H9 (cell line): ENCODE measurements around the gene KDM4F. TPM values are rescaled to one million over a fixed set of nuclear protein-coding genes. Genes with fewer than 3 reads are reported as not detected.

Experiments used
- DNase-seq: peaks from one replicate; pipeline ENCODE4 v3.0.0-alpha.2; 2017
- H2AFZ ChIP-seq: one replicate; pipeline ENCODE4 v1.6.1; 2013; ENCODE audit warnings: mild to moderate bottlenecking, low read length, control low read depth, moderate library complexity
- H2AK5ac ChIP-seq: 2 replicates; pipeline ENCODE4 v1.6.1; 2013; ENCODE audit warnings: low read length, control low read depth, mixed read lengths; ENCODE audit not compliant: insufficient read length
- H2BK120ac ChIP-seq: one replicate; pipeline ENCODE4 v1.6.1; 2013; ENCODE audit warnings: low read depth, mild to moderate bottlenecking, low read length, control low read depth, inconsistent platforms; ENCODE audit not compliant: poor library complexity, severe bottlenecking
- H2BK12ac ChIP-seq: 2 replicates; pipeline ENCODE4 v1.6.1; 2013; ENCODE audit warnings: low read length, control low read depth, mixed read lengths, low read depth; ENCODE audit not compliant: insufficient read length
- H2BK15ac ChIP-seq: 2 replicates; pipeline ENCODE4 v1.6.1; 2013; ENCODE audit warnings: low read depth, low read length, control low read depth
- H2BK20ac ChIP-seq: one replicate; pipeline ENCODE4 v1.6.1; 2013; ENCODE audit warnings: low read depth, mild to moderate bottlenecking, low read length, control low read depth, inconsistent platforms; ENCODE audit not compliant: poor library complexity, severe bottlenecking
- H2BK5ac ChIP-seq: 2 replicates; pipeline ENCODE4 v1.6.1; 2013; ENCODE audit warnings: low read length, control low read depth, mixed read lengths; ENCODE audit not compliant: insufficient read length
- H3K14ac ChIP-seq: 2 replicates; pipeline ENCODE4 v1.6.1; 2013; ENCODE audit warnings: low read length, control low read depth; ENCODE audit not compliant: insufficient read depth
- H3K18ac ChIP-seq: 2 replicates; pipeline ENCODE4 v1.6.1; 2013; ENCODE audit warnings: low read depth, mild to moderate bottlenecking, mixed read lengths, low read length, control low read depth; ENCODE audit not compliant: insufficient read length
- H3K23ac ChIP-seq: 2 replicates; pipeline ENCODE4 v1.6.1; 2013; ENCODE audit warnings: low read length, control low read depth, mixed read lengths, low read depth; ENCODE audit not compliant: insufficient read length
- H3K23me2 ChIP-seq: 2 replicates; pipeline ENCODE4 v1.6.1; 2013; ENCODE audit warnings: low read depth, mild to moderate bottlenecking, mixed read lengths, low read length, control low read depth; ENCODE audit not compliant: insufficient read length, poor library complexity, severe bottlenecking
- H3K27ac ChIP-seq: 2 replicates; pipeline ENCODE4 v1.5.1; 2013; ENCODE audit warnings: low read length, control low read depth, mixed read lengths, low read depth; ENCODE audit not compliant: insufficient read length
- H3K27me3 ChIP-seq: 2 replicates; pipeline ENCODE4 v1.6.1; 2013; ENCODE audit warnings: low read length, control low read depth, inconsistent platforms; ENCODE audit not compliant: insufficient read depth
- H3K4ac ChIP-seq: 2 replicates; pipeline ENCODE4 v1.6.1; 2013; ENCODE audit warnings: low read depth, mild to moderate bottlenecking, control low read depth, inconsistent platforms, low read length, moderate library complexity
- H3K4me1 ChIP-seq: 2 replicates; pipeline ENCODE4 v1.6.1; 2013; ENCODE audit warnings: low read length, control low read depth, inconsistent platforms; ENCODE audit not compliant: insufficient read depth
- H3K4me2 ChIP-seq: 2 replicates; pipeline ENCODE4 v1.6.1; 2013; ENCODE audit warnings: low read length, control low read depth, mixed read lengths; ENCODE audit not compliant: insufficient read length, insufficient read depth
- H3K56ac ChIP-seq: 2 replicates; pipeline ENCODE4 v1.6.1; 2013; ENCODE audit warnings: low read depth, mild to moderate bottlenecking, mixed read lengths, low read length, control low read depth; ENCODE audit not compliant: insufficient read length
- H3K79me1 ChIP-seq: 2 replicates; pipeline ENCODE4 v1.6.1; 2013; ENCODE audit warnings: low read depth, mild to moderate bottlenecking, moderate library complexity, low read length, control low read depth, inconsistent platforms; ENCODE audit not compliant: insufficient read depth, poor library complexity, severe bottlenecking
- H3K79me2 ChIP-seq: 2 replicates; pipeline ENCODE4 v1.6.1; 2013; ENCODE audit warnings: low read length, control low read depth, inconsistent platforms; ENCODE audit not compliant: insufficient read depth
- H3K9ac ChIP-seq: 2 replicates; pipeline ENCODE4 v1.6.1; 2013; ENCODE audit warnings: low read length, control low read depth, mixed read lengths; ENCODE audit not compliant: insufficient read length; ENCODE audit errors: extremely low read depth
- H3K9me3 ChIP-seq: one replicate; pipeline ENCODE4 v1.6.1; 2013; ENCODE audit warnings: low read depth, low read length, inconsistent platforms; ENCODE audit not compliant: control insufficient read depth
- H3T11ph ChIP-seq: one replicate; pipeline ENCODE4 v1.6.1; 2013; ENCODE audit warnings: mild to moderate bottlenecking, low read length, control low read depth, inconsistent platforms
- H4K20me1 ChIP-seq: one replicate; pipeline ENCODE4 v1.6.1; 2013; ENCODE audit not compliant: control insufficient read depth, insufficient read length, insufficient read depth
- H4K5ac ChIP-seq: 2 replicates; pipeline ENCODE4 v1.6.1; 2013; ENCODE audit warnings: low read depth, mild to moderate bottlenecking, mixed read lengths, low read length, control low read depth; ENCODE audit not compliant: insufficient read length
- H4K8ac ChIP-seq: replicated peaks from 2 replicates; pipeline ENCODE4 v1.6.1; 2013; ENCODE audit warnings: low read length, control low read depth, mixed read lengths, low read depth; ENCODE audit not compliant: insufficient read length
- H4K91ac ChIP-seq: 2 replicates; pipeline ENCODE4 v1.6.1; 2013; ENCODE audit warnings: low read depth, mild to moderate bottlenecking, moderate library complexity, mixed read lengths, low read length, control low read depth; ENCODE audit not compliant: insufficient read length
- H3K27ac Mint-ChIP-seq, 3 experiments: 2 replicates in 2 of 3; 3 replicates in 1 of 3; pipeline ENCODE4 v1.8.0; 2020 to 2021; ENCODE audit warnings: mixed read lengths in 3 of 3, mild to moderate bottlenecking in 1 of 3, moderate library complexity in 1 of 3
- H3K27me3 Mint-ChIP-seq: 2 replicates; pipeline ENCODE4 v1.8.0; 2021; ENCODE audit warnings: low read depth, mild to moderate bottlenecking, moderate library complexity, mixed read lengths
- H3K36me3 Mint-ChIP-seq, 3 experiments: 2 replicates in 2 of 3; 3 replicates in 1 of 3; pipeline ENCODE4 v1.8.0; 2020 to 2021; ENCODE audit warnings: low read depth in 3 of 3, mixed read lengths in 3 of 3; ENCODE audit not compliant: insufficient read depth in 1 of 3
- H3K4me1 Mint-ChIP-seq, 2 experiments: 2 replicates each; pipeline ENCODE4 v1.8.0; 2020; ENCODE audit warnings: mixed read lengths in 2 of 2
- H3K4me3 Mint-ChIP-seq, 2 experiments: 2 replicates in 1 of 2; 3 replicates in 1 of 2; pipeline ENCODE4 v1.8.0; 2020 to 2021; ENCODE audit warnings: mild to moderate bottlenecking in 2 of 2, mixed read lengths in 2 of 2, moderate library complexity in 1 of 2
- H3K9me3 Mint-ChIP-seq, 2 experiments: 2 replicates in 1 of 2; 3 replicates in 1 of 2; pipeline ENCODE4 v1.8.0; 2020; ENCODE audit warnings: mild to moderate bottlenecking in 2 of 2, mixed read lengths in 2 of 2, moderate library complexity in 1 of 2
- CTCF ChIP-seq: fragments of 200-600 bp; sonication (generic); conservative IDR thresholded peaks from 3 replicates; pipeline ENCODE4 v1.8.0; 2021; ENCODE audit warnings: antibody characterized with exemption, mild to moderate bottlenecking
- WGBS: extraction: QIAGEN DNeasy Blood & Tissue Kit; methylation state at CpG from one replicate; pipeline ENCODE4 v1.1.7; 2013; ENCODE audit warnings: missing lambda C conversion rate, low lambda C conversion rate, mixed read lengths; ENCODE audit not compliant: insufficient read length; ENCODE audit errors: extremely low coverage; 5-methylcytosine and 5-hydroxymethylcytosine counted together
- total RNA-seq: library from RNA; stranded (reverse); gene quantifications from 2 replicates; pipeline ENCODE4 v1.2.1, GENCODE V29; 2021

Gene KDM4F
- total RNA-seq, 1 experiment from 2014 or later, result not detected

DNA sequence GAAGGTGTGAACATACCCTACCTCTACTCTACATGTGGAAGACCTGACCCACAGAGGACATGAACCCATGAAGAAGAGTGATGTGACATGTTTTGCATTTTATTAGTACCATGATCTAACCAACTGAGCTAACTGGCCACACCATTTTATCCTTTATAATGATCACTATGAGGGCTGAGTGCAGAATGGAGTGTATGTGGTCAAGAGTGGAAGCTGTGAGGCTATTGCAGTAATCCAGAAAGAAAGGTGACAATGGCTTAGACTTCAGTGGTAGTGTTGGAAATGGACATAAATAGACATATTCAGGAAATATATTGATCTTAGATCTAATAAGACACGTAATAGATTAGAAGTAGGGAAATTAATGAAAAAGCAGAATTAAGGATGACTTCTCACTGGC lies 21.2 kb downstream of the KDM4F start:
- Mint-ChIP-seq H3K4me1 (peaks cover 18% of the 10 kb centered on the region in 2 experiments), H3K27me3 (peaks cover 2% of the 10 kb centered on the region; the same call in 1 of the 2 replicates), H3K4me3 (no peak overlapping the region), H3K36me3 (peaks cover 0 to 6% (median 2%) of the 10 kb centered on the region in 3 experiments; a peak in 2 of 7 replicates), H3K9me3 (peaks cover 0 to 3% of the 10 kb centered on the region in 2 experiments; a peak in 1 of 5 replicates), H3K27ac (no peak overlapping the region)
- Histone ChIP-seq H3K4ac (no peak overlapping the region), H3K9ac (no peak overlapping the region), H3K56ac (no peak overlapping the region), H4K5ac (no peak overlapping the region), H3K79me2 (no peaks in the 10 kb centered on the region), H2BK15ac (no peak overlapping the region), H4K20me1 (no peaks in the 10 kb centered on the region), H3K14ac (no peak overlapping the region), H3K4me1 (no peaks in the 10 kb centered on the region), H4K91ac (no peak overlapping the region), H3K27me3 (no peaks in the 10 kb centered on the region), H3K23me2 (peaks cover 8% of the 10 kb centered on the region), H2BK20ac (no peak overlapping the region), H3K18ac (no peak overlapping the region), H3K9me3 (no peaks in the 10 kb centered on the region), H3T11ph (no peak overlapping the region), H2BK12ac (no peak overlapping the region), H3K79me1 (no peaks in the 10 kb centered on the region), H3K27ac (no peak overlapping the region), H3K23ac (no peak overlapping the region), H2AK5ac (no peak overlapping the region), H2AFZ (no peak overlapping the region), H3K4me2 (no peak overlapping the region), H4K8ac (no peak overlapping the region), H2BK120ac (no peak overlapping the region), H2BK5ac (no peak overlapping the region)
- WGBS, result no CpG with 5 or more reads among the region's 1 CpG
- no peak for TF ChIP-seq CTCF
- no peak for DNase-seq
